Heart right ventricle (tissue), 16 donors: ENCODE results near the gene ZNF416. TPM values are rescaled to one million over a fixed set of nuclear protein-coding genes. Genes with fewer than 3 reads are reported as not detected.

Experiments used
- ATAC-seq, 8 donors: fragments of 200-7000 bp; cut with Tn5 transposase; one replicate each; pipeline ENCODE4 v1.9.1; 2020; ENCODE audit warnings: mild to moderate bottlenecking in 8 of 8, moderate library complexity in 8 of 8, moderate number of reproducible peaks in 1 of 8
- DNase-seq, 2 donors: peaks; one replicate each; pipeline ENCODE4 v3.0.0-alpha.2; 2020
- H3K27ac ChIP-seq, 10 donors: fragments of 200-600 bp; sonication (generic) in 2 of 10; one replicate each; pipeline versions ENCODE4 v1.5.0 to v1.8.0; 2020 to 2022; ENCODE audit warnings: mild to moderate bottlenecking in 3 of 10
- H3K27me3 ChIP-seq, 7 donors: fragments of 200-600 bp; one replicate each; pipeline ENCODE4 v1.8.0; 2021 to 2022; ENCODE audit warnings: mild to moderate bottlenecking in 2 of 7
- H3K36me3 ChIP-seq, 9 donors: fragments of 200-600 bp; sonication (generic) in 1 of 9; one replicate each; pipeline versions ENCODE4 v1.5.0 to v1.8.0; 2020 to 2022; ENCODE audit warnings: mild to moderate bottlenecking in 2 of 9
- H3K4me1 ChIP-seq, 9 donors: fragments of 200-600 bp; sonication (generic) in 1 of 9; one replicate each; pipeline versions ENCODE4 v1.5.0 to v1.8.0; 2020 to 2022; ENCODE audit warnings: mild to moderate bottlenecking in 4 of 9
- H3K4me3 ChIP-seq, 10 donors: fragments of 200-600 bp; sonication (generic) in 2 of 10; one replicate each; pipeline versions ENCODE4 v1.5.0 to v1.8.0; 2020 to 2022; ENCODE audit warnings: mild to moderate bottlenecking in 7 of 10, moderate library complexity in 2 of 10
- H3K9me3 ChIP-seq, 11 donors: fragments of 200-600 bp in 10 of 11; sonication (generic) in 2 of 11; one replicate each; pipeline versions ENCODE4 v1.5.0 to v1.8.0; 2013 to 2022; ENCODE audit warnings: mild to moderate bottlenecking in 2 of 11, control low read depth in 1 of 11, moderate library complexity in 1 of 11
- WGBS, 2 donors: extraction: QIAGEN DNeasy Blood & Tissue Kit; methylation state at CpG; one replicate each; pipeline ENCODE4 v1.1.7; 2013; ENCODE audit warnings: inconsistent platforms in 1 of 2; 5-methylcytosine and 5-hydroxymethylcytosine counted together
- intact Hi-C, 10 donors: fragments of 100-400 bp; cut with DNase I; formaldehyde crosslinking; loops; one replicate each; pipeline versions ENCODE4 v1.11.1 to v1.14.2; 2022
- polyA plus RNA-seq, 2 donors: library from polyadenylated mRNA; stranded (reverse); fragments of 200-250 nt; gene quantifications; one replicate each; pipeline ENCODE4 v1.2.3, GENCODE V29; 2013
- total RNA-seq, 10 donors: library from RNA; stranded (reverse); fragmentation: NEBNext Ultra II Directional in 3 of 10; extraction: Animal tissue kit (Norgen Biotek cat#: 25700) in 3 of 10; gene quantifications; one replicate each; pipeline versions ENCODE4 v1.2.1 to v1.2.4, GENCODE V29; 2021 to 2023
- TF ChIP-seq, protein P1 (sequence below), 9 donors: fragments of 200-600 bp; sonication (generic) in 2 of 9; IDR thresholded peaks; one replicate each; pipeline versions ENCODE4 v1.5.0 to v1.8.0; 2021 to 2022; ENCODE audit warnings: antibody characterized with exemption in 9 of 9, mild to moderate bottlenecking in 5 of 9, moderate library complexity in 1 of 9
- donor health status: Arrhythmogenic right ventricular cardiomyopathy.
- donor health status: ischemic (EF 13 %, LVEDD 7.1; RV severe dilation, severe dysfunction).
- donor health status: healthy with polysubstance abuse.
- donor health status: DM: no; HTN: yes; CAD: no.
- donor health status: DM: no; HTN: no; CAD: no.
- donor health status: ischemic (EF 25% LVEDD 6.9; RV normal size, moderate dysfunction).
- donor health status: ischemic (EF 25% LVEDD 5.7; RV mildly dilated, moderate dysfunction).
- donor health status: healthy.
- donor health status: DM: yes; HTN: yes; CAD: no.
- donor health status: Ischemic cardiomyopathy.
- donor health status: ischemic (EF 35%, LVEDD 5.7; RV mildly dilated, moderate dysfunction).
- donor health status: nonischemic (EF 11% LVEDD 7.7; RV severe dilation, severe dysfunction).
- donor health status: DM: yes; HTN: yes; CAD: no.
- donor health status: PGD.
- donor health status: ischemic (EF 29% LVEDD 5.4; RV normal size, mild dysfunction).
- donor health status: nonischemic (EF 23%, LVEDD 6.1; RV moderate dilation, normal function).

The ZNF416 gene
- total and polyA plus RNA-seq, 12 donors, result 1.7 to 6.5 (median 4.4) TPM

DNA sequence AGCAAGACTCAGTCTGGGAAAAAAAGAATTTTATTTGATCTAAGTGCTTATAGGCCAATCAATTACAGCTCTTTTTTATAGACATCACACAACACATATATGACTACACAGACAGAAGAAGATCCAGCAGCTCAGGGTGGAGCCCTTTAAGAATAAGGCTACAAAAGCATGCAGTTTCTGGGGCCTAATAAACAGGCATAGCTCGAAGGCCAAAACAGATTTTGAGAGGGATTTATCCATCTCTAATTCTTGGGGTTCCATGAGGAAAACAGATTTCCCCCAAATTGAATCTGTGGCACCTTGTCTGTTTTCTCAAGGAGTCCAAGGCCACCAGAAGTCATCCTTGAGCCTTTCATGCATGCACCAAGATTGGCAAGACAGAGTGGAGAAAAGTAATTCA is 15.2 kb downstream of the ZNF416 start:
- Histone ChIP-seq H3K4me1 (peaks cover 0 to 14% (median 10%) of the 10 kb centered on the region in 9 donors), H3K4me3 (no peak overlapping the region), H3K27ac (no peak overlapping the region), H3K36me3 (no peaks in the 10 kb centered on the region), H3K9me3 (peaks cover 0 to 79% (median 41%) of the 10 kb centered on the region in 11 donors), H3K27me3 (no peaks in the 10 kb centered on the region)
- 59 to 69% methylated on average over 1 of the region's 1 CpG for WGBS, 2 donors
- ATAC-seq (no peak), DNase-seq (no peak)
- intact Hi-C loops, result loop anchor here in 1 of 10 donors (10.0 kb wide), 1 partner anchor 51 kb away; the partner anchor contains the start of gene ZNF134
- TF ChIP-seq, protein P1, sequence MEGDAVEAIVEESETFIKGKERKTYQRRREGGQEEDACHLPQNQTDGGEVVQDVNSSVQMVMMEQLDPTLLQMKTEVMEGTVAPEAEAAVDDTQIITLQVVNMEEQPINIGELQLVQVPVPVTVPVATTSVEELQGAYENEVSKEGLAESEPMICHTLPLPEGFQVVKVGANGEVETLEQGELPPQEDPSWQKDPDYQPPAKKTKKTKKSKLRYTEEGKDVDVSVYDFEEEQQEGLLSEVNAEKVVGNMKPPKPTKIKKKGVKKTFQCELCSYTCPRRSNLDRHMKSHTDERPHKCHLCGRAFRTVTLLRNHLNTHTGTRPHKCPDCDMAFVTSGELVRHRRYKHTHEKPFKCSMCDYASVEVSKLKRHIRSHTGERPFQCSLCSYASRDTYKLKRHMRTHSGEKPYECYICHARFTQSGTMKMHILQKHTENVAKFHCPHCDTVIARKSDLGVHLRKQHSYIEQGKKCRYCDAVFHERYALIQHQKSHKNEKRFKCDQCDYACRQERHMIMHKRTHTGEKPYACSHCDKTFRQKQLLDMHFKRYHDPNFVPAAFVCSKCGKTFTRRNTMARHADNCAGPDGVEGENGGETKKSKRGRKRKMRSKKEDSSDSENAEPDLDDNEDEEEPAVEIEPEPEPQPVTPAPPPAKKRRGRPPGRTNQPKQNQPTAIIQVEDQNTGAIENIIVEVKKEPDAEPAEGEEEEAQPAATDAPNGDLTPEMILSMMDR (IDR thresholded peaks at IDR 0.05), result no peak

- Histone ChIP-seq H3K27me3 (no peaks in the 10 kb centered on the region), H3K27ac (peak overlapping the region in 9 of 10 donors; percentile 72 to 93 (median 84)), H3K36me3 (peaks cover 0 to 18% (median 14%) of the 10 kb centered on the region in 9 donors), H3K4me3 (peak overlapping the region; percentile 80 to 100 (median 96)), H3K4me1 (peaks cover 3 to 31% (median 21%) of the 10 kb centered on the region in 9 donors), H3K9me3 (peaks cover 0 to 63% (median 9%) of the 10 kb centered on the region in 11 donors)
- intact Hi-C loops, result loop anchor here in 1 of 10 donors (10.0 kb wide), 1 partner anchor 55 kb away; the partner anchor contains the start of gene ZNF134
- ATAC-seq (peak; percentile 45 to 75 (median 56)), DNase-seq (peak; percentile 49 to 55)
- 14 to 15% methylated on average over 23 of the region's 23 CpGs for WGBS, 2 donors
- TF ChIP-seq, protein P1 (IDR thresholded peaks at IDR 0.05), result no peak
These were observed 18.6 kb downstream of the ZNF416 start for GRCh38 chr19:57560049-57560491.

DNA sequence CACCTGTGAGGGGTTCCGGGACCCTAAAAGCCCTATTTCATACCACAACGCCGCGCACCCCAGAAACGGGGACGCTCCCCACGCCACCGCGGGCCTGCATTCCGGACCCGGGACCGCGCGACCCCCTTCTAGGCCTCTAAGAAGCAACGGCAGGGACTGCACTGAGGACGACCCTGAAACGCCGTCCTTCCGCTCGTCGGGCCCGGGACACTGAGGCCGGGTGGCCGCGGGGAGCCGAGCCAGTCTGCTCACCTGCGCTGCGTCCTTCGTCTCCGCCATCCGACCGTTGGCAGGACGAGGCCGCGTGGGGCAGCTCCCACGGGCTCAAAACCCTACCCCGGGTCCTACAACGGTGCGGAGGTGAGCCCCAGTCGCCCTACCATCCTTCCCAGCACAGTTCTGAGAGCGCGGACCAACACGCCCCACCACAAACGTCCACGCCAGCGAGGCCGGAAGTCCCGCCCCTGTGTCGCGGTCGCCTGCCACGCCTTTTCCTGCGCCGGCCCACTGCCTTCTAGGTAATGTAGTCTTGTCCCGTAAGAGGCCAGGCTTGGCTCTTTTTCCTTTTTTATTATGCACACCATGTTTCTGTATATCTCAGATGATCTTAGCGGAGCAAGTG is 19.2 kb downstream of the ZNF416 start, which contains the start of gene ZNF550:
TSS of gene ZNF550 (minus strand) at position 460 of the 622 bp plus-strand sequence. CDS start at position 279, 181 bp downstream.
- 0 to 1% methylated on average over 56 of the region's 56 CpGs for WGBS, 2 donors
- H3K27ac ChIP-seq, result peak within 1 kb of the TSS; percentile 23 to 93 (median 84)
- DNase-seq (peak; percentile 92 to 93), ATAC-seq (peak; percentile 98 to 100 (median 99))
- H3K27me3 ChIP-seq, result no peaks in the 10 kb centered on the region
- TF ChIP-seq, protein P1 (IDR thresholded peaks at IDR 0.05), result no peak
- intact Hi-C loops, result loop anchor here in 1 of 10 donors (10.0 kb wide), 1 partner anchor 55 kb away; the partner anchor contains the start of gene ZNF134
- peaks cover 3 to 31% (median 21%) of the 10 kb centered on the region in 9 donors for H3K4me1 ChIP-seq
- peaks cover 0 to 63% (median 7%) of the 10 kb centered on the region in 11 donors for H3K9me3 ChIP-seq
- H3K36me3 ChIP-seq, result peaks cover 0 to 24% (median 19%) of the 10 kb centered on the region in 9 donors
- peak within 1 kb of the TSS; percentile 80 to 100 (median 96) for H3K4me3 ChIP-seq

GRCh38 chr19:57559008-57559403 is 19.7 kb downstream of the ZNF416 start:
- WGBS, 2 donors, result 0 to 1% methylated on average over 22 of the region's 22 CpGs
- intact Hi-C loops, result no loop called here
- Histone ChIP-seq H3K27me3 (no peaks in the 10 kb centered on the region), H3K27ac (peak overlapping the region in 9 of 10 donors; percentile 72 to 93 (median 84)), H3K9me3 (peaks cover 0 to 63% (median 5%) of the 10 kb centered on the region in 11 donors), H3K4me1 (peaks cover 3 to 31% (median 21%) of the 10 kb centered on the region in 9 donors), H3K4me3 (peak overlapping the region; percentile 80 to 100 (median 96)), H3K36me3 (peaks cover 0 to 29% (median 24%) of the 10 kb centered on the region in 9 donors)
- peak; percentile 21 to 71 (median 50) for ATAC-seq
- TF ChIP-seq, protein P1 (IDR thresholded peaks at IDR 0.05), result no peak
- DNase-seq, result peak; percentile 14 to 18
